Kidney (tissue), 14 donors: Measurements from ENCODE around the gene ABI3BP. TPM values are rescaled to one million over a fixed set of nuclear protein-coding genes. Genes with fewer than 3 reads are reported as not detected.

Experiments used
- DNase-seq, 5 donors: peaks; one replicate each; pipeline ENCODE4 v3.0.0-alpha.2; 2013 to 2020
- FAIRE-seq: peaks from 2 replicates; lab custom pipeline; 2012; peaks lifted over from hg19 to GRCh38; lab: Jason Lieb, UNC
- H3K27ac ChIP-seq, 2 donors: one replicate each; pipeline ENCODE4 v1.7.0; 2013; ENCODE audit warnings: low read depth in 2 of 2, low read length in 2 of 2, inconsistent platforms in 1 of 2
- H3K27me3 ChIP-seq: one replicate; pipeline ENCODE4 v1.7.1; 2013; ENCODE audit warnings: low read length, inconsistent platforms; ENCODE audit not compliant: control insufficient read depth, insufficient read depth
- H3K36me3 ChIP-seq, 3 donors: one replicate each; pipeline versions ENCODE4 v1.7.0 to v1.7.1; 2013; ENCODE audit warnings: low read length in 3 of 3, control low read depth in 1 of 3, inconsistent platforms in 1 of 3; ENCODE audit not compliant: insufficient read depth in 3 of 3, control insufficient read depth in 2 of 3
- H3K4me1 ChIP-seq, 3 donors: one replicate each; pipeline versions ENCODE4 v1.7.0 to v1.7.1; 2013; ENCODE audit warnings: low read length in 3 of 3, inconsistent platforms in 1 of 3, low read depth in 1 of 3; ENCODE audit not compliant: control insufficient read depth in 2 of 3, insufficient read depth in 2 of 3
- H3K4me3 ChIP-seq, 3 donors: one replicate each; pipeline versions ENCODE4 v1.7.0 to v1.8.1; 2013; ENCODE audit warnings: low read length in 3 of 3, control low read depth in 1 of 3, inconsistent platforms in 1 of 3
- H3K9ac ChIP-seq, 3 donors: one replicate each; pipeline versions ENCODE4 v1.7.0 to v1.7.1; 2013; ENCODE audit warnings: low read length in 3 of 3, control low read depth in 1 of 3, inconsistent platforms in 1 of 3
- H3K9me3 ChIP-seq, 3 donors: one replicate each; pipeline versions ENCODE4 v1.7.0 to v1.7.1; 2013; ENCODE audit warnings: low read length in 3 of 3, control low read depth in 1 of 3, inconsistent platforms in 1 of 3; ENCODE audit not compliant: control insufficient read depth in 2 of 3, insufficient read depth in 1 of 3
- CTCF ChIP-seq: IDR thresholded peaks from 3 replicates; pipeline ENCODE4 v1.5.1; 2012; ENCODE audit warnings: mild to moderate bottlenecking, moderate library complexity, borderline replicate concordance; ENCODE audit not compliant: insufficient read depth; ENCODE audit errors: extremely low read depth
- intact Hi-C: fragments of 100-400 bp; cut with DNase I; formaldehyde crosslinking; loops from one replicate; pipeline ENCODE4 v1.11.1; 2022
- polyA plus RNA-seq: library from polyadenylated mRNA; stranded (reverse); fragments of 350-450 nt; fragmentation: Illumina TruSeq; extraction: RNeasy Lipid Tissue Mini Kit (QIAGEN cat#74804); gene quantifications from one replicate; pipeline ENCODE4 v1.2.3, GENCODE V29; 2014; ENCODE audit warnings: low read depth, low replicate concordance; ENCODE audit not compliant: insufficient read depth
- total RNA-seq: library from RNA; stranded (reverse); fragmentation: NEBNext Ultra II Directional; extraction: Animal tissue kit (Norgen Biotek cat#: 25700); gene quantifications from one replicate; pipeline ENCODE4 v1.2.1, GENCODE V29; 2021
- donor health status: control.
- donor health status: control.
- donor health status: control.
- donor health status: control.
- donor health status: control.
- donor health status: DM: yes; HTN: yes; CAD: no.
- donor health status: Normal renal cell carcinoma (clear cell type).

ABI3BP gene
- total and polyA plus RNA-seq, 2 donors from 2014 or later: 7.1 to 160 TPM

DNA sequence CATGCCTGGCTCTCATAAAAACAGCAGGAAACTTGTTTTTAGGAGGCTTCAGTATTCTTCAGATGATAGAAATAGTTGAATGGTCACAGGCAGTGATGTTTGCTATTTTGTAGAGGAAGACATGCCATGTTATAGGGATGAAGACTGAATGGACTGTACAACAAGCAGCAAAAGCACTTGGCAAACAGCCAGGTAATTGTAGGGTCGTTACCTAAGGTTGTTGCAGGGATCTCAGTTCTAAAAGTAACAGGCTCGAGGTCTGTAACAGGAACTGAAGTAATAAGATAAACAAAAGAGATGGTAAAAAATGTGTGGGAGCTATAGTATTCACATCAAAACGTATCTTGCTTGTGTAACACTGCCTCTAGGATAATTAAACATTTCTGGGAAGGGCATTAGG, 167.6 kb downstream of the ABI3BP start:
- Histone ChIP-seq H3K4me1 (no peaks in the 10 kb centered on the region), H3K4me3 (no peak overlapping the region), H3K9me3 (no peaks in the 10 kb centered on the region), H3K27ac (no peak overlapping the region), H3K9ac (no peak overlapping the region), H3K36me3 (no peaks in the 10 kb centered on the region), H3K27me3 (no peaks in the 10 kb centered on the region)
- DNase-seq (peak in 1 of 5 donors; percentile 4), FAIRE-seq (no peak)
- TF ChIP-seq CTCF: no peak
- intact Hi-C loops: no loop called here

DNA sequence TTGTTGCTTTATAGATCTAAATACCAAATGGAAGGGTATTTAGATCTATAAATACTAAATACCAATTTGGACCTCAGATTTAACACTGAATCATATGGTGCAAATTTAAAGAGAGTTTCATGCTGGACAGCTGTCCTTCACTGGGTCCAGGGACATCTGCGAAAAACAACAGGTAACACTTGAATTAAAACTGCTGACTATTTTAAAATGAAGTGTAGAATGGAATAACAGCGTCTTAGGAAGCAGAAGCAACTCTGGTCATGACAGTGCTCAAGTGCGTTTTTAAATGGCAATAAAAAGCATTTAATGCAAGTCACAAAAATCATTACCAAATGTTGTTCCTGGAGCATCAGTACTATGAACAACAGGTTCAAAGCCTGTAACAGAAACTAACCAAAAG, 177.6 kb downstream of the ABI3BP start:
- no peak overlapping the region for H3K4me3 ChIP-seq
- no peak for TF ChIP-seq CTCF

DNA sequence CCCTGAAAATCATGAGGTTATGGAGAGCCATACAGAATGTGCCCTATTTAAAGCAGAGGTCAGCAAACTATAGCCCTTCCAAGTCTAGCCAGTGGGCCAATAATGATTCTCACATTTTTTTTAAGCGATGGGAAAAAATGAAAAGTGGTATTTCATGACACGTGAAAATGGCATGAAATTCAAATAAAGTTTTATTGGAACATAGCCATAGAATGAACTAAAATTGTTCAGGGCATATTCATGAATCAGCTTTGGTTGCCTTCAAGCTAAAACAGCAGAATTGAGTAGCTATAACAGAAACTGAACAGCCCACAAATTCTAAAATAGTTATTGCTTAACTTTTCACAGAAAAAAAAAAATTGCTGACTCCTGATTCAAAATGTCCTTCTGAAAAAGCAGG, 179.4 kb downstream of the ABI3BP start:
- Histone ChIP-seq H3K36me3 (no peaks in the 10 kb centered on the region), H3K9me3 (no peaks in the 10 kb centered on the region), H3K27me3 (no peaks in the 10 kb centered on the region), H3K27ac (no peak overlapping the region), H3K9ac (no peak overlapping the region), H3K4me3 (no peak overlapping the region), H3K4me1 (no peaks in the 10 kb centered on the region)
- no peak for FAIRE-seq
- intact Hi-C loops: no loop called here
- DNase-seq: no peak
- no peak for TF ChIP-seq CTCF

More for the DNA sequence above, 177.6 kb downstream of the ABI3BP start:
- no peaks in the 10 kb centered on the region for H3K4me1 ChIP-seq
- intact Hi-C loops: no loop called here
- no peaks in the 10 kb centered on the region for H3K9me3 ChIP-seq
- DNase-seq: no peak
- H3K27me3 ChIP-seq: no peaks in the 10 kb centered on the region
- no peak overlapping the region for H3K9ac ChIP-seq
- H3K27ac ChIP-seq: no peak overlapping the region
- FAIRE-seq: no peak
- no peaks in the 10 kb centered on the region for H3K36me3 ChIP-seq

- no peaks in the 10 kb centered on the region for H3K9me3 ChIP-seq
- H3K27ac ChIP-seq: no peak overlapping the region
- FAIRE-seq (no peak), DNase-seq (no peak)
- H3K4me3 ChIP-seq: no peak overlapping the region
- no peak for TF ChIP-seq CTCF
- no peak overlapping the region for H3K9ac ChIP-seq
- H3K27me3 ChIP-seq: no peaks in the 10 kb centered on the region
- H3K36me3 ChIP-seq: no peaks in the 10 kb centered on the region
- H3K4me1 ChIP-seq: no peaks in the 10 kb centered on the region
- intact Hi-C loops: no loop called here
These were observed 181.3 kb downstream of the ABI3BP start for GRCh38 chr3:100811779-100812507.
